Suprapubic skin (tissue), 4 donors: ENCODE measurements around the gene CLEC5A. TPM values are rescaled to one million over a fixed set of nuclear protein-coding genes. Genes with fewer than 3 reads are reported as not detected.

Experiments
- DNase-seq, 2 donors: peaks; one replicate each; pipeline ENCODE4 v3.0.0-alpha.2; 2019; ENCODE audit warnings: low spot score in 2 of 2
- H3K27ac ChIP-seq: fragments of 200-600 bp; sonication (generic); one replicate; pipeline ENCODE4 v1.5.1; 2019
- H3K27me3 ChIP-seq: fragments of 200-600 bp; sonication (generic); one replicate; pipeline ENCODE4 v1.5.1; 2019
- H3K36me3 ChIP-seq: fragments of 200-600 bp; sonication (generic); one replicate; pipeline ENCODE4 v1.5.1; 2019
- H3K4me1 ChIP-seq: fragments of 200-600 bp; sonication (generic); one replicate; pipeline ENCODE4 v1.5.1; 2019
- H3K4me3 ChIP-seq: fragments of 200-600 bp; sonication (generic); one replicate; pipeline ENCODE4 v1.5.1; 2019; ENCODE audit warnings: mild to moderate bottlenecking
- H3K9me3 ChIP-seq: fragments of 200-600 bp; sonication (generic); one replicate; pipeline ENCODE4 v1.5.1; 2019
- EP300 ChIP-seq: sonication (generic); formaldehyde crosslinking; IDR thresholded peaks from one replicate; pipeline ENCODE4 v1.6.1; 2017; ENCODE audit warnings: antibody characterized with exemption
- POLR2A ChIP-seq, 2 donors: fragments of 450-650 bp; IDR thresholded peaks; one replicate each; pipeline ENCODE4 v1.6.1; 2017; ENCODE audit warnings: antibody characterized with exemption in 2 of 2, mild to moderate bottlenecking in 2 of 2, moderate library complexity in 2 of 2
- POLR2AphosphoS5 ChIP-seq, 3 donors: sonication (generic); formaldehyde crosslinking; IDR thresholded peaks; one replicate each; pipeline ENCODE4 v1.6.1; 2017; ENCODE audit warnings: antibody characterized with exemption in 3 of 3
- WGBS: methylation state at CpG from one replicate; pipeline ENCODE4 v1.1.5; 2018; 5-methylcytosine and 5-hydroxymethylcytosine counted together
- total RNA-seq, 4 donors: library from RNA; depleted of rRNA; stranded (reverse); fragments of >200 nt; gene quantifications; one replicate each; pipeline ENCODE4 v1.1.0, GENCODE V29; 2016
- TF ChIP-seq, protein P1 (sequence below), 2 donors: fragments of 200-600 bp in 1 of 2; fragments of 450-650 bp in 1 of 2; sonication (generic) in 1 of 2; IDR thresholded peaks; one replicate each; pipeline ENCODE4 v1.5.1; 2016 to 2019; ENCODE audit warnings: antibody characterized with exemption in 2 of 2, mild to moderate bottlenecking in 1 of 2, moderate library complexity in 1 of 2

The CLEC5A gene
- total RNA-seq, 4 donors from 2014 or later = 2.2 to 5.4 (median 3.9) TPM

DNA sequence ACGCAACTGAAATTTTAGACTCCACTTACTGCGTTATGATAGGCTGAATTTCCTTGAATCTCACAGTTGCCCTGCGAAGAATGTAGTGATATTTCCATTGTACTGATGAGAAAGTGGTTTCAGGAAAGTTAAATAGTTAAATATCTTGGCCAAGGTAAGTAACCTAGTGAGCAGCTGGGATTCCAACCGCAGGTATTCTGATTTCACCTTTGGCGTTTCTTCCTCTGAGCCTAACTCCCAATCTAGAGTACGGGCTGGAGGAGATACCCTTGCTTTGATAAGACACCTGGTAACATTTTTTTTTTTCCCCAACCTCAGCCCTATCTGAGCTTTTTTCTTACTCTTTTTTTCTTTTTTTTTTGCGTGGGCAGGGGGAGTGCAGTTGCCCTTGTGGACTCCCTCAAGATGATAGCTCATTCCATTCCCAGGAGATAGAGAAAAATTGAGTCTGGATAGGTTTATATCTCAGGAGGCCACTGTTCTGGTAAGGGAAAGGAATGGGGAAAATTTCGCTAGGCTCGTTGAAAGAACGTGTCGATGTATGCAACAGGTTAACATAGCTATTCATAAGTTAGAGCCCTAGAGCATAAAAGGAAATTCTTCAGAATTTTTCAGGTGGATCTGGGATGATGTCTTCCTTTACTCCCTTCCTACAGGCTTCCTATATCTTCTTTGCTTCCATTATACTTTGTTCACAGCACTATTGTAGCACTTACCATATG is 29.9 kb upstream of the CLEC5A start:
- no peak overlapping the region for H3K4me3 ChIP-seq
- DNase-seq = no peak
- no peaks in the 10 kb centered on the region for H3K4me1 ChIP-seq
- no peak for TF ChIP-seq POLR2AphosphoS5 (IDR thresholded peaks at IDR 0.05)
- no peak for TF ChIP-seq EP300
- no peak for TF ChIP-seq POLR2A (IDR thresholded peaks at IDR 0.05)
- TF ChIP-seq, protein P1, sequence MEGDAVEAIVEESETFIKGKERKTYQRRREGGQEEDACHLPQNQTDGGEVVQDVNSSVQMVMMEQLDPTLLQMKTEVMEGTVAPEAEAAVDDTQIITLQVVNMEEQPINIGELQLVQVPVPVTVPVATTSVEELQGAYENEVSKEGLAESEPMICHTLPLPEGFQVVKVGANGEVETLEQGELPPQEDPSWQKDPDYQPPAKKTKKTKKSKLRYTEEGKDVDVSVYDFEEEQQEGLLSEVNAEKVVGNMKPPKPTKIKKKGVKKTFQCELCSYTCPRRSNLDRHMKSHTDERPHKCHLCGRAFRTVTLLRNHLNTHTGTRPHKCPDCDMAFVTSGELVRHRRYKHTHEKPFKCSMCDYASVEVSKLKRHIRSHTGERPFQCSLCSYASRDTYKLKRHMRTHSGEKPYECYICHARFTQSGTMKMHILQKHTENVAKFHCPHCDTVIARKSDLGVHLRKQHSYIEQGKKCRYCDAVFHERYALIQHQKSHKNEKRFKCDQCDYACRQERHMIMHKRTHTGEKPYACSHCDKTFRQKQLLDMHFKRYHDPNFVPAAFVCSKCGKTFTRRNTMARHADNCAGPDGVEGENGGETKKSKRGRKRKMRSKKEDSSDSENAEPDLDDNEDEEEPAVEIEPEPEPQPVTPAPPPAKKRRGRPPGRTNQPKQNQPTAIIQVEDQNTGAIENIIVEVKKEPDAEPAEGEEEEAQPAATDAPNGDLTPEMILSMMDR (IDR thresholded peaks at IDR 0.05) = no peak
- H3K27me3 ChIP-seq = no peaks in the 10 kb centered on the region
- H3K9me3 ChIP-seq = no peaks in the 10 kb centered on the region
- no peak overlapping the region for H3K27ac ChIP-seq
- WGBS = 41% methylated on average over 11 of the region's 11 CpGs
- H3K36me3 ChIP-seq = no peaks in the 10 kb centered on the region

DNA sequence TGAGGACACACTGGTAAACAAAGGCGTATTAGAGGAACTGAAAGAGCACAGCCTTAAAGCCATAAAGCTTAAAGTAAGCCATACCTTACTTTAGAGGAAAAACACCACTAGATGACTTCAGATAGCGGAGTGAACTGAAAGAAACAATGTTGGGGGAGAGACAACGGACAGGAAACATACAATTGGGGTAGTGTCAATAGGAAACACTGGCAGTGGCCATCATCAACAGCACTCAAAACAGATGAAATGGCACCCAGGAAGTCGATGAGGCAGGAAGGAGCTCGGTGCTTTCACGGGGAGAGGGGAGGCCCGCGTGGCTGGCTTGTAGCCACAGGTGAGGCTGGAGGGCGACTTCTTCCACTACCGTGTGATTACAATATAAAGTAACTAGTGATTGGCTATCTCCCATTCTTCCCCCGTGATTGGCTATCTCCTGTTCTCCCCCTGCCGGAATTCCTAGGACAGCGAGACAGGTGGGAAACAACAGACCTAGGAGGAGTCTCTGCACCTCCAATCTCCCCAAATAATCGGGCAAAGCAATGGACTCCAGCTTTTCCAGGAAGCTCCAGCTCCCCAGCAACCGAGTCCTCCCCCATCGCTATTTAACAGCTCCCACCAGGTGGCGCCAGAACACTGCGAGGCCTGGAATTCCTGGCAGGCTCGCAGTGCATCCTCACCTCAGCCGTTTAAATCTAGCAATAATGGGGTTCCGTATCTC is 29.2 kb upstream of the CLEC5A start:
- Histone ChIP-seq H3K4me3 (peak overlapping the region; percentile 27), H3K27ac (no peak overlapping the region), H3K4me1 (no peaks in the 10 kb centered on the region), H3K36me3 (no peaks in the 10 kb centered on the region), H3K9me3 (no peaks in the 10 kb centered on the region), H3K27me3 (no peaks in the 10 kb centered on the region)
- TF ChIP-seq EP300 (no peak), POLR2AphosphoS5 (IDR thresholded peaks at IDR 0.05) (no peak), POLR2A (IDR thresholded peaks at IDR 0.05) (no peak)
- TF ChIP-seq, protein P1 (IDR thresholded peaks at IDR 0.05) = peak in 1 of 2 donors; percentile 52
- DNase-seq = peak in 1 of 2 donors; percentile 57
- WGBS = 26% methylated on average over 14 of the region's 21 CpGs

DNA sequence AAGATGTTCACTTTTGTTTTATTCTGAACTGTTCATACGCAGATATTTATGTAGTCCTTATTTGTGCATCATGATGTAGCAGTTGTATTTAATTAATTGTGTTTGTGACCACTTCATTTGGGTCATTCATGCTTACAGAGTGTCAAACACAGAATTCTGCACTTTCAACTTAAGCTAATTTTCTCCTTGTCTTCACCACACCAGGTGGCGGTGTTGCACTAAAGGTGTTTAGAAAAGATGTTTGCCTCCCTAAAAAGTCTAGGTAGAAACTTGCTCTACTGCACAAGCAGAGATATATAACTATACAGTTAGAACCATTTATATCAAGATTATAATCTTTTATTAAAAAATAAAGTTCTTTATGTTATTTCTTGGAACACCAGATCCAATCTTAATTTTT is 28.1 kb upstream of the CLEC5A start:
- DNase-seq = no peak
- Histone ChIP-seq H3K36me3 (no peaks in the 10 kb centered on the region), H3K4me3 (no peak overlapping the region), H3K27me3 (no peaks in the 10 kb centered on the region), H3K27ac (no peak overlapping the region), H3K9me3 (no peaks in the 10 kb centered on the region), H3K4me1 (no peaks in the 10 kb centered on the region)
- TF ChIP-seq, protein P1 (IDR thresholded peaks at IDR 0.05) = no peak
- TF ChIP-seq EP300 = no peak
- no peak for TF ChIP-seq POLR2AphosphoS5 (IDR thresholded peaks at IDR 0.05)
- no peak for TF ChIP-seq POLR2A (IDR thresholded peaks at IDR 0.05)
- 77% methylated on average over 2 of the region's 2 CpGs for WGBS

DNA sequence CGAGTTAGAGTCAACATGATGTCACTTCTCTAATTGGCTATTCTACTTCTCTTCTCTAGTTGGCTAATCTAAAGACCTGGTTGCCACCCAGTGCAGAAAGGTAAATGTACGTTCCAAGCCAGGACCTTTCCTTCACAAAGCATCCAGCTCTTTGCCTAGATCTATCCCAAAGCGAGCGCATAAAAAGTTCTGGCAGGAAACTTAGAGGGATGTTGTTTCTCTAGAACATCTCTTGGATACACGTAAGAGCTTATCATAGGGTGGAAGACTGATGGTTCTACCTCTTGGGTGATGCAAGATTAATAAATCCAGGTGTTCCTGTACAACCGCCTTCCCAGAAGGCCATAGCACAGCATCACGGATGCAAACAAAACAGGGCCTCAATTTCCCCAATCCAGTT is 26.9 kb upstream of the CLEC5A start, which contains the start of gene TAS2R38:
Gene TAS2R38, minus strand, starts transcription at position 101 of the 400 bp plus-strand sequence. Its CDS starts 84 bp downstream, at position 17.
- Histone ChIP-seq H3K27me3 (no peaks in the 10 kb centered on the region), H3K36me3 (no peaks in the 10 kb centered on the region), H3K27ac (no peak within 1 kb of the TSS), H3K9me3 (no peaks in the 10 kb centered on the region), H3K4me1 (no peaks in the 10 kb centered on the region), H3K4me3 (no peak within 1 kb of the TSS)
- 86% methylated on average over 7 of the region's 7 CpGs for WGBS
- TF ChIP-seq POLR2A (IDR thresholded peaks at IDR 0.05) = no peak
- TF ChIP-seq EP300 = no peak
- TF ChIP-seq POLR2AphosphoS5 (IDR thresholded peaks at IDR 0.05) = no peak
- TF ChIP-seq, protein P1 (IDR thresholded peaks at IDR 0.05) = no peak
- no peak for DNase-seq
